Measurements from ENCODE around the gene SDK2.

Gene SDK2

DNA sequence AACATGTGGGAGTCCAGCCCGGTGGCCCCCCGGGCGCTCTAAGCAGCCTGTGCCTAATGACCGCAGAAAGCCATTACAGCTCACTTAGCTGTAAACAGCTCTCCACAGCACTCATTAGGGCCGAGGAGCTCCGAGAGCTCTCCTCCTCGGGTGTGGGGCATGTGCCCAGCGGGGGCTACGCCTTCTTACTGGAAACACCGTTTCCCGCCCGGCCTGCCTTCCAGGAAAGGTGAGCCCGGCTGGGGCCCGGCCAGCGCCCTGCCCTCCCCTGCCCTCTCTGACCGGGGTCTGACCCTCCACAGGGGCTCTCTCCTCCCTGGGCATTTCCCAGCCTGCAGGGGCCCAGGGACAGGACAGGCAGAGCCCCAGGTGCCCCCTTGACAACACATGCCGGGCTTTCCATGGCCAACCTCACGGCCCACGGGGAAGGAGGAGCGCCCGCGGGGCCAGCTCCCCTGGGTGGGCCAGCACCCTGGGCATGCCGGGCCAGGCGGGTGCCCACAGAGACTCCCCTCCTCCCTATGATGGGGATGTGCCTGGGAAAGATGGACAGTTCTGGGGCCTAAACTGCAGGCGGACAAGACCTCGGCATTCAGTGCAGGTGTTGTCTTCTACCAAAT, 72.6 kb downstream of the SDK2 start:
- DNase-seq (ENCODE audit: low read depth) = no peak
- TF ChIP-seq CTCF (conservative IDR thresholded peaks at IDR 0.05; ENCODE audit: low read length) = no peak
- H3K4me3 ChIP-seq (ENCODE audit: low read length) = no peak overlapping the region

GRCh38 chr17:73569762-73570319, 74.4 kb downstream of the SDK2 start:
- H3K4me3 ChIP-seq (ENCODE audit: low read length) = no peak overlapping the region
- DNase-seq (ENCODE audit: low read depth) = no peak
- TF ChIP-seq CTCF (conservative IDR thresholded peaks at IDR 0.05; ENCODE audit: low read length) = no peak

DNA sequence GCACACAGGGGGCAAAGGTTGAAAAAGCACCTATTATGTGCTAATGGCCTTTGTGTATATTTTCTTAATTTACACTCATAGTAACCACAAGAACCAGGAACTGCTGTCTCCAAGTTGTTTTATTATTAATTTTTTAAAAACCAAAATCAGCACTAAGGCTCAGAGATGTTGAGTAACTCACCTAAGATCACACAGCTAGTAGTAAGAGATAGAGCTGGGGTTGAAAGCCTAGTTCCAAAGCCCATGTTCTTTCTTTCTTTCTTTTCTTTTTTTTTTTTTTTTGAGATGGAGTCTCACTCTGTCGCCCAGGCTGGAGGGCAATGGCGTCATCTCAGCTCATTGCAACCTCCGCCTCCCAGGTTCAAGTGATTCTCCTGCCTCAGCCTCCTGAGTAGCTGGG, 75.3 kb downstream of the SDK2 start:
- H3K4me3 ChIP-seq (ENCODE audit: low read length) = no peak overlapping the region
- TF ChIP-seq CTCF (conservative IDR thresholded peaks at IDR 0.05; ENCODE audit: low read length) = no peak
- DNase-seq (ENCODE audit: low read depth) = no peak

- DNase-seq (ENCODE audit: low read depth) = no peak
- no peak overlapping the region for H3K4me3 ChIP-seq (ENCODE audit: low read length)
- TF ChIP-seq CTCF (conservative IDR thresholded peaks at IDR 0.05; ENCODE audit: low read length) = no peak
Measured at GRCh38 chr17:73566905-73567782, 77.1 kb downstream of the SDK2 start.

DNA sequence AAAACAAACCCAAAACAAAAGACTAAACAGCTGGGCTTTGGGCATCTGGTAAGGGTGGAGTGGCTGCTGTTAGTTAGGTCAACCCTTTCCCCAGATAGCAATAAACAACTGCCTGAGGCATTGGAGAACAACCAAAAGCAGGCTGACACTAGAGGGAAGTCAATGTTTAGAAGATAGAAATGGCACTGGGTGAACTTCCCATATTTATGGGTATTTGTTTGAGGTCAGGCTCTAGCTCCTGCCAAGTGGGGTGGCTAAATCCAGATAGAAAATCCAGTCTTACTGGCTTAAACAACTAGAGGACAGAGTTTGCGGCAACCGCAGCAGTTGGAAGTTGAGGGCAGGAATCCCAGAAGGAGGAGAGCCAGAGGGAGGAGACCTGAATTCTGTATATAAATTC, 79.4 kb downstream of the SDK2 start:
- no peak for TF ChIP-seq CTCF (conservative IDR thresholded peaks at IDR 0.05; ENCODE audit: low read length)
- no peak overlapping the region for H3K4me3 ChIP-seq (ENCODE audit: low read length)
- peak; percentile 20 for DNase-seq (ENCODE audit: low read depth)

- no peak for DNase-seq (ENCODE audit: low read depth)
- no peak overlapping the region for H3K4me3 ChIP-seq (ENCODE audit: low read length)
- no peak for TF ChIP-seq CTCF (conservative IDR thresholded peaks at IDR 0.05; ENCODE audit: low read length)
Measured at GRCh38 chr17:73562896-73563295, 81.3 kb downstream of the SDK2 start.
